DND-41 (cell line): ENCODE data around the gene KHK.
A peak's percentile ranks its signal among the peaks of the same experiment; 100 is the strongest.

ENCODE experiments used
- ATAC-seq: fragments of 200-7000 bp; cut with Tn5 transposase; 3 replicates; pipeline ENCODE4 v1.9.1; 2021; ENCODE audit warnings: low read depth; ENCODE audit not compliant: insufficient read depth
- DNase-seq: peaks from one replicate; pipeline ENCODE4 v3.0.0-alpha.2; 2020
- H2AFZ ChIP-seq: 2 replicates; pipeline ENCODE4 v1.6.0; 2012; ENCODE audit warnings: low read depth, low read length
- H3K27ac ChIP-seq: 2 replicates; pipeline ENCODE4 v1.5.1; 2012; ENCODE audit warnings: low read length, inconsistent platforms
- H3K27me3 ChIP-seq: fragments of 200-600 bp; sonication (generic); 2 replicates; pipeline ENCODE4 v1.6.0; 2012; ENCODE audit warnings: low read length, mild to moderate bottlenecking, inconsistent platforms; ENCODE audit not compliant: insufficient read depth, poor library complexity
- H3K36me3 ChIP-seq: 2 replicates; pipeline ENCODE4 v1.5.1; 2012; ENCODE audit warnings: low read length, inconsistent platforms; ENCODE audit not compliant: insufficient read depth
- H3K4me1 ChIP-seq: 2 replicates; pipeline ENCODE4 v1.5.1; 2012; ENCODE audit warnings: mild to moderate bottlenecking, low read length; ENCODE audit not compliant: insufficient read depth
- H3K4me2 ChIP-seq: 2 replicates; pipeline ENCODE4 v1.6.0; 2012; ENCODE audit warnings: mild to moderate bottlenecking, moderate library complexity, low read length, inconsistent platforms; ENCODE audit not compliant: insufficient read depth
- H3K4me3 ChIP-seq, 2 experiments: fragments of 200-600 bp in 1 of 2; shearing (Covaris generic) in 1 of 2; 2 replicates each; pipeline ENCODE4 v1.5.1; 2012 to 2016; ENCODE audit warnings: inconsistent platforms in 2 of 2, low read length in 2 of 2, mild to moderate bottlenecking in 2 of 2, low read depth in 1 of 2, moderate library complexity in 1 of 2
- H3K79me2 ChIP-seq: 2 replicates; pipeline ENCODE4 v1.6.0; 2012; ENCODE audit warnings: low read length, inconsistent platforms; ENCODE audit not compliant: insufficient read depth
- H3K9ac ChIP-seq: 2 replicates; pipeline ENCODE4 v1.6.0; 2012; ENCODE audit warnings: low read depth, mild to moderate bottlenecking, inconsistent platforms, low read length, moderate library complexity
- H3K9me3 ChIP-seq: 2 replicates; pipeline ENCODE4 v1.5.1; 2012; ENCODE audit warnings: low read length, moderate library complexity, mild to moderate bottlenecking, inconsistent platforms; ENCODE audit not compliant: insufficient read depth, severe bottlenecking
- H4K20me1 ChIP-seq: 2 replicates; pipeline ENCODE4 v1.6.0; 2012; ENCODE audit warnings: low read length; ENCODE audit not compliant: insufficient read depth
- CTCF ChIP-seq: IDR thresholded peaks from 2 replicates; pipeline ENCODE4 v1.5.1; 2012; ENCODE audit warnings: borderline replicate concordance, low read length, moderate library complexity, mild to moderate bottlenecking; ENCODE audit not compliant: poor library complexity, severe bottlenecking; ENCODE audit errors: extremely low read depth
- EZH2 ChIP-seq: IDR thresholded peaks from 3 replicates; pipeline ENCODE4 v1.6.1; 2012; ENCODE audit warnings: borderline replicate concordance, low read depth, mild to moderate bottlenecking, moderate library complexity, low read length, inconsistent platforms; ENCODE audit not compliant: severe bottlenecking

Gene KHK

GRCh38 chr2:27042159-27042661 is 44.4 kb upstream of the KHK start:
- Histone ChIP-seq H3K9ac (no peak overlapping the region), H2AFZ (no peak overlapping the region), H3K4me2 (no peak overlapping the region), H3K79me2 (no peaks in the 10 kb centered on the region), H3K36me3 (peaks cover 48% of the 10 kb centered on the region), H3K4me1 (no peaks in the 10 kb centered on the region), H3K9me3 (no peaks in the 10 kb centered on the region), H3K4me3 (no peak overlapping the region), H3K27me3 (no peaks in the 10 kb centered on the region), H4K20me1 (no peaks in the 10 kb centered on the region), H3K27ac (no peak overlapping the region)
- no peak for TF ChIP-seq CTCF
- TF ChIP-seq EZH2 = no peak
- no peak for ATAC-seq
- DNase-seq = no peak

- no peaks in the 10 kb centered on the region for H4K20me1 ChIP-seq
- H3K9ac ChIP-seq = no peak overlapping the region
Observed at GRCh38 chr2:27042985-27043634, 43.5 kb upstream of the KHK start.

GRCh38 chr2:27049422-27050280 is 36.9 kb upstream of the KHK start:
- Histone ChIP-seq H3K27me3 (no peaks in the 10 kb centered on the region), H2AFZ (peak overlapping the region; percentile 93), H3K4me2 (peak overlapping the region; percentile 74), H4K20me1 (no peaks in the 10 kb centered on the region), H3K36me3 (peaks cover 19% of the 10 kb centered on the region), H3K4me3 (peak overlapping the region; percentile 85 to 93), H3K9ac (peak overlapping the region; percentile 58), H3K79me2 (peaks cover 12% of the 10 kb centered on the region), H3K4me1 (peaks cover 30% of the 10 kb centered on the region), H3K27ac (peak overlapping the region; percentile 85), H3K9me3 (no peaks in the 10 kb centered on the region)
- DNase-seq = peak; percentile 66
- TF ChIP-seq CTCF (no peak), EZH2 (no peak)
- peak; percentile 39 for ATAC-seq

More at GRCh38 chr2:27042985-27043634, 43.5 kb upstream of the KHK start:
- Histone ChIP-seq H2AFZ (no peak overlapping the region), H3K27ac (no peak overlapping the region), H3K79me2 (no peaks in the 10 kb centered on the region), H3K27me3 (no peaks in the 10 kb centered on the region), H3K36me3 (peaks cover 39% of the 10 kb centered on the region), H3K9me3 (no peaks in the 10 kb centered on the region), H3K4me2 (no peak overlapping the region), H3K4me3 (no peak overlapping the region), H3K4me1 (no peaks in the 10 kb centered on the region)
- TF ChIP-seq CTCF (no peak), EZH2 (no peak)
- no peak for DNase-seq
- no peak for ATAC-seq
